HL-60 (cell line): ENCODE results near the gene CCDC9.

Experiments
- DNase-seq, 2 experiments: peaks; one replicate each; pipeline ENCODE4 v3.0.0-alpha.2; 2010 to 2020; ENCODE audit warnings: low read depth in 1 of 2, low spot score in 1 of 2
- H3K27ac ChIP-seq: fragments of 250-450 bp; sonication (Bioruptor Pico); replicated peaks from 2 replicates; pipeline ENCODE4 v1.5.1; 2020; ENCODE audit warnings: mild to moderate bottlenecking, moderate library complexity
- H3K27me3 ChIP-seq: fragments of 250-450 bp; sonication (Bioruptor Pico); 2 replicates; pipeline ENCODE4 v1.5.1; 2021; ENCODE audit warnings: mild to moderate bottlenecking, moderate library complexity; ENCODE audit not compliant: insufficient read depth, poor library complexity, severe bottlenecking
- H3K4me3 ChIP-seq: replicated peaks from 2 replicates; pipeline ENCODE4 v1.5.1; 2011; ENCODE audit warnings: mild to moderate bottlenecking, control low read depth, low read length; ENCODE audit not compliant: insufficient read depth
- GABPA ChIP-seq: IDR thresholded peaks from 2 replicates; pipeline ENCODE4 v1.6.1; 2012; ENCODE audit warnings: low read depth
- POLR2AphosphoS5 ChIP-seq: IDR thresholded peaks from 2 replicates; pipeline ENCODE4 v1.6.1; 2012; ENCODE audit warnings: low read depth
- SPI1 ChIP-seq: IDR thresholded peaks from 2 replicates; pipeline ENCODE4 v1.6.1; 2012; ENCODE audit warnings: low read depth, mild to moderate bottlenecking, borderline replicate concordance
- TF ChIP-seq, protein P1 (sequence below): IDR thresholded peaks from 2 replicates; pipeline ENCODE4 v1.6.1; 2012; ENCODE audit warnings: low read depth; ENCODE audit not compliant: insufficient replicate concordance
- TF ChIP-seq, protein P2 (sequence below): IDR thresholded peaks from one replicate; pipeline ENCODE4 v1.5.1; 2011; ENCODE audit warnings: low read length, control low read depth, inconsistent platforms; ENCODE audit not compliant: insufficient read depth

Gene CCDC9

DNA sequence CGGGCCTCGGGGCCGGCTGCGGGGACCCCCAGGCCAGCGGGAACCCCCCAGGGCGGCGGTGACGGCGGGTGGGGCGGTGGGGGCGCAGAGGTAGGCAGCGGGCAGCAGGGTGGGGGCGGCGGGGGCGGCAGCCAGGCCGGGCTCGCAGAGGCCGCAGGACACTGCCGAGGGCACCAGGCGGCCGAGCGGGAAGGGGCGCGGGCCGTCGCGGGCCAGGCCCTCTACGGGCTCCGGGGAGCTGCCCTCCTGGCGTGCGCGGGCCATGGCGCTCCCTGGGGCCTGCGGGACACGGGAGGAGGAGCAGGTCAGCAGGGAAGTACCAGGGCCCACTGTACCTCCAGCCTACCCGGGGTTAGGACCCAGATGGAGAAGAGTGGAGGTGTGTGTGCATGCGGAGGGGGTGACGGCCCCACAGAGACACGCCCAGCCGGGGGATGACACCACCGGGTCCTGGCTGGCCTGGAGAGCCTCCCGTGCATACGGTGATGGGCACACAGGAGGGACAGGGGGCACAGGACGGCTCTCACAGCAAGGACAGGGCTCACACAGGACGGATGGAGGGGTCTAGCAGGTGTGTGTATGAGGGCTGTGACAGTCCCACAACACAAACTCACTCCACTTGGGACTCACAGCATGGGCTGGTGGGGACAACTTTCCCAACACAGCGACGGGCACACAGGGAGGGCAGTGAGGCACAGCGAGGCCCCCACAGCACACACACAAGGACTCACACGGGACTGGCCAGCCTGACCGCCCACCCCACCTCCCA, 28.0 kb upstream of the CCDC9 start:
- Histone ChIP-seq H3K4me3 (peak overlapping the region; percentile 40), H3K27me3 (peaks cover 7% of the 10 kb centered on the region), H3K27ac (no peak overlapping the region)
- TF ChIP-seq POLR2AphosphoS5 (no peak), GABPA (no peak), SPI1 (no peak)
- TF ChIP-seq, protein P1, sequence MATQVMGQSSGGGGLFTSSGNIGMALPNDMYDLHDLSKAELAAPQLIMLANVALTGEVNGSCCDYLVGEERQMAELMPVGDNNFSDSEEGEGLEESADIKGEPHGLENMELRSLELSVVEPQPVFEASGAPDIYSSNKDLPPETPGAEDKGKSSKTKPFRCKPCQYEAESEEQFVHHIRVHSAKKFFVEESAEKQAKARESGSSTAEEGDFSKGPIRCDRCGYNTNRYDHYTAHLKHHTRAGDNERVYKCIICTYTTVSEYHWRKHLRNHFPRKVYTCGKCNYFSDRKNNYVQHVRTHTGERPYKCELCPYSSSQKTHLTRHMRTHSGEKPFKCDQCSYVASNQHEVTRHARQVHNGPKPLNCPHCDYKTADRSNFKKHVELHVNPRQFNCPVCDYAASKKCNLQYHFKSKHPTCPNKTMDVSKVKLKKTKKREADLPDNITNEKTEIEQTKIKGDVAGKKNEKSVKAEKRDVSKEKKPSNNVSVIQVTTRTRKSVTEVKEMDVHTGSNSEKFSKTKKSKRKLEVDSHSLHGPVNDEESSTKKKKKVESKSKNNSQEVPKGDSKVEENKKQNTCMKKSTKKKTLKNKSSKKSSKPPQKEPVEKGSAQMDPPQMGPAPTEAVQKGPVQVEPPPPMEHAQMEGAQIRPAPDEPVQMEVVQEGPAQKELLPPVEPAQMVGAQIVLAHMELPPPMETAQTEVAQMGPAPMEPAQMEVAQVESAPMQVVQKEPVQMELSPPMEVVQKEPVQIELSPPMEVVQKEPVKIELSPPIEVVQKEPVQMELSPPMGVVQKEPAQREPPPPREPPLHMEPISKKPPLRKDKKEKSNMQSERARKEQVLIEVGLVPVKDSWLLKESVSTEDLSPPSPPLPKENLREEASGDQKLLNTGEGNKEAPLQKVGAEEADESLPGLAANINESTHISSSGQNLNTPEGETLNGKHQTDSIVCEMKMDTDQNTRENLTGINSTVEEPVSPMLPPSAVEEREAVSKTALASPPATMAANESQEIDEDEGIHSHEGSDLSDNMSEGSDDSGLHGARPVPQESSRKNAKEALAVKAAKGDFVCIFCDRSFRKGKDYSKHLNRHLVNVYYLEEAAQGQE: no peak
- TF ChIP-seq, protein P2, sequence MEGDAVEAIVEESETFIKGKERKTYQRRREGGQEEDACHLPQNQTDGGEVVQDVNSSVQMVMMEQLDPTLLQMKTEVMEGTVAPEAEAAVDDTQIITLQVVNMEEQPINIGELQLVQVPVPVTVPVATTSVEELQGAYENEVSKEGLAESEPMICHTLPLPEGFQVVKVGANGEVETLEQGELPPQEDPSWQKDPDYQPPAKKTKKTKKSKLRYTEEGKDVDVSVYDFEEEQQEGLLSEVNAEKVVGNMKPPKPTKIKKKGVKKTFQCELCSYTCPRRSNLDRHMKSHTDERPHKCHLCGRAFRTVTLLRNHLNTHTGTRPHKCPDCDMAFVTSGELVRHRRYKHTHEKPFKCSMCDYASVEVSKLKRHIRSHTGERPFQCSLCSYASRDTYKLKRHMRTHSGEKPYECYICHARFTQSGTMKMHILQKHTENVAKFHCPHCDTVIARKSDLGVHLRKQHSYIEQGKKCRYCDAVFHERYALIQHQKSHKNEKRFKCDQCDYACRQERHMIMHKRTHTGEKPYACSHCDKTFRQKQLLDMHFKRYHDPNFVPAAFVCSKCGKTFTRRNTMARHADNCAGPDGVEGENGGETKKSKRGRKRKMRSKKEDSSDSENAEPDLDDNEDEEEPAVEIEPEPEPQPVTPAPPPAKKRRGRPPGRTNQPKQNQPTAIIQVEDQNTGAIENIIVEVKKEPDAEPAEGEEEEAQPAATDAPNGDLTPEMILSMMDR: no peak
- DNase-seq: peak in 1 of 2 experiments; percentile 46

DNA sequence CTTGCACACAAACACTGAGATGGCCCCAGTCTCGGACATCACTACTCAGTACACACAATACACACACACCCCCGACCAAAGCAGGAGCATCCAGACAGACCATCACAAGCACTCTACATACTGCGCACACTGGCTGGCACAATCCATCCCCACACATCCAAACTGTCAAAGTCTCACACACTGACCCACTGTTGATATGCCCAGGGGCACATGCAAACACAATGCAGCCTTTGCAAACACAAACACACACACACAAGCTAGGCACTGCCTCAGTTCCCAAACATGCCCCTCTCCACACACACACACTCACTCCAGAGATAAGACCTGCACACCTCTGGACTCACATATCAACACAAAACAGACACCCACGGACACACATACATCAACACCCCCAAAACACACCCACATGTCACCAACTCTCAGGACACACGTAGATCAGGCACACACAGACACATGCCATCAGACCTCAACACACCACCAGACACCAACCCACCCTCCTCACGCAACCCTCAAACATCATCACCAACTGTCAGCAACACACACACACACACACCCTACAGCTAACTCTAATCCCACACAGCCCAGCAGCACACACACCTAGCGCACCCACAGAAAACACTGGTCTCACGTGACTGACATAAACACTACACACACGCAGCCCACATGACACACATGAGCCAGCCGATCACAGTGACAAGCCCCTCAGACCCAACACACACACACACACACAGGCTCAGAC, 27.2 kb upstream of the CCDC9 start:
- Histone ChIP-seq H3K27me3 (peaks cover 7% of the 10 kb centered on the region), H3K27ac (no peak overlapping the region), H3K4me3 (no peak overlapping the region)
- no peak for DNase-seq
- TF ChIP-seq GABPA: no peak
- TF ChIP-seq, protein P1: no peak
- no peak for TF ChIP-seq SPI1

DNA sequence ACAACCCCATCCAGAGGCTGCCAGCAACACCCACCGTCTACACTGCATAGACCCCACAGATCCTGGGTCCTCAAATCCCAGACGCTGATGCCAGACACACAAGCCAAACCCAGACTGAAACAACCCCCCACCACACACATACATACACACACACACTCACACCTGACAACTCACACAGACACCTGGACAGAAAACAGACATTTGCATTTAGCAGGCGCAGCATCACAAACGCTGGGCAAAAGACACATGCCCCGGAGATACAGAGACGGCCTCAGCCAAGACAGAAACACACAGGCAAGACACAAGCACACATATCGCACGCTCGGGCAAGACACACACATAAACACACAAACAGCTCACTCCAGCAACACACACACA, 26.7 kb upstream of the CCDC9 start:
- H3K27ac ChIP-seq: no peak overlapping the region
- no peak for DNase-seq

More for the DNA sequence above, 26.7 kb upstream of the CCDC9 start:
- TF ChIP-seq SPI1: no peak
- TF ChIP-seq, protein P2: no peak
- TF ChIP-seq GABPA: no peak
- TF ChIP-seq POLR2AphosphoS5: no peak
- TF ChIP-seq, protein P1: no peak
- peaks cover 7% of the 10 kb centered on the region for H3K27me3 ChIP-seq
- peak overlapping the region; percentile 40 for H3K4me3 ChIP-seq
